ENCODE measurements around the gene TMEM150A. TPM values are rescaled to one million over a fixed set of nuclear protein-coding genes. Genes with fewer than 3 reads are reported as not detected.

TMEM150A gene
- polyA plus RNA-seq (2013): 13.9 TPM

- Histone ChIP-seq H3K27me3 (replicated peaks in 2 of 5; ENCODE audit: control insufficient read depth in 4 of 5, insufficient read depth in 5 of 5, low read length in 4 of 5) (no peaks in the 10 kb centered on the region), H3K9me3 (ENCODE audit: control extremely low read depth in 1 of 5, control insufficient read depth in 4 of 5, insufficient read depth in 2 of 5, low read depth in 1 of 5, low read length in 4 of 5) (no peaks in the 10 kb centered on the region), H3K4me1 (ENCODE audit: control extremely low read depth in 1 of 4, control insufficient read depth in 4 of 4, insufficient read depth in 4 of 4, low read length in 3 of 4) (peaks cover 5 to 30% (median 26%) of the 10 kb centered on the region in 4 experiments), H3K4me3 (ENCODE audit: control insufficient read depth in 1 of 7, extremely low read depth in 1 of 7, insufficient read depth in 4 of 7, low read depth in 2 of 7, low read length in 6 of 7) (peak within 1 kb of the TSS; percentile 56 to 96 (median 87)), H3K36me3 (ENCODE audit: control insufficient read depth in 4 of 4, insufficient read depth in 4 of 4, low read length in 3 of 4) (peaks cover 7 to 46% (median 31%) of the 10 kb centered on the region in 4 experiments), H3K27ac (ENCODE audit: insufficient read depth in 1 of 2, low read depth in 1 of 2, low read length in 2 of 2, poor library complexity in 1 of 2, severe bottlenecking in 2 of 2) (peak within 1 kb of the TSS in 1 of 2 experiments; percentile 40)
- DNase-seq: peak; percentile 85 to 93 (median 91)
- 0% methylated on average over 58 of the region's 73 CpGs for WGBS (ENCODE audit: insufficient coverage)
- ChIA-PET CTCF (interaction anchor here (0.9 to 2.6 kb wide), 7 partner anchors 8 to 183 kb away, joined by 3 to 10 read pairs (median 4); partner anchors contain the start of genes C2orf68, GGCX and VAMP8), POLR2A (interaction anchor here (0.7 to 2.5 kb wide), 4 partner anchors 9 to 64 kb away, joined by 3 to 7 read pairs (median 3); partner anchors contain the start of genes C2orf68, MAT2A and VAMP8)
Measured at GRCh38 chr2:85602476-85603234, at the start of gene TMEM150A. Gene TMEM150A (minus strand): TSS chr2:85602698. CDS start chr2:85601948, 750 bp downstream.

- Histone ChIP-seq H3K4me1 (ENCODE audit: control extremely low read depth in 1 of 4, control insufficient read depth in 4 of 4, insufficient read depth in 4 of 4, low read length in 3 of 4) (peaks cover 0 to 4% (median 0%) of the 10 kb centered on the region in 4 experiments), H3K4me3 (ENCODE audit: control insufficient read depth in 1 of 7, extremely low read depth in 1 of 7, insufficient read depth in 4 of 7, low read depth in 2 of 7, low read length in 6 of 7) (no peak overlapping the region), H3K36me3 (ENCODE audit: control insufficient read depth in 4 of 4, insufficient read depth in 4 of 4, low read length in 3 of 4) (peaks cover 24 to 58% (median 40%) of the 10 kb centered on the region in 4 experiments), H3K27ac (ENCODE audit: insufficient read depth in 1 of 2, low read depth in 1 of 2, low read length in 2 of 2, poor library complexity in 1 of 2, severe bottlenecking in 2 of 2) (no peak overlapping the region), H3K27me3 (replicated peaks in 2 of 5; ENCODE audit: control insufficient read depth in 4 of 5, insufficient read depth in 5 of 5, low read length in 4 of 5) (no peaks in the 10 kb centered on the region), H3K9me3 (ENCODE audit: control extremely low read depth in 1 of 5, control insufficient read depth in 4 of 5, insufficient read depth in 2 of 5, low read depth in 1 of 5, low read length in 4 of 5) (no peaks in the 10 kb centered on the region)
- DNase-seq: no peak
- CTCF ChIA-PET: interaction anchor here (1.0 to 3.2 kb wide), 3 partner anchors 10 to 15 kb away, joined by 3 to 17 read pairs (median 5); no protein-coding TSS in a partner anchor
- POLR2A ChIA-PET: no interaction called here
- 83% methylated on average over 2 of the region's 2 CpGs for WGBS (ENCODE audit: insufficient coverage)
Measured at GRCh38 chr2:85652056-85652455, 49.6 kb upstream of the TMEM150A start.

- ChIA-PET POLR2A (no interaction called here), CTCF (interaction anchor here (1.0 to 3.3 kb wide), 6 partner anchors 8 to 169 kb away, joined by 3 to 21 read pairs (median 7); no protein-coding TSS in a partner anchor)
- Histone ChIP-seq H3K4me3 (ENCODE audit: control insufficient read depth in 1 of 7, extremely low read depth in 1 of 7, insufficient read depth in 4 of 7, low read depth in 2 of 7, low read length in 6 of 7) (no peak overlapping the region), H3K27ac (ENCODE audit: insufficient read depth in 1 of 2, low read depth in 1 of 2, low read length in 2 of 2, poor library complexity in 1 of 2, severe bottlenecking in 2 of 2) (no peak overlapping the region), H3K36me3 (ENCODE audit: control insufficient read depth in 4 of 4, insufficient read depth in 4 of 4, low read length in 3 of 4) (peaks cover 28 to 65% (median 46%) of the 10 kb centered on the region in 4 experiments), H3K9me3 (ENCODE audit: control extremely low read depth in 1 of 5, control insufficient read depth in 4 of 5, insufficient read depth in 2 of 5, low read depth in 1 of 5, low read length in 4 of 5) (no peaks in the 10 kb centered on the region), H3K4me1 (ENCODE audit: control extremely low read depth in 1 of 4, control insufficient read depth in 4 of 4, insufficient read depth in 4 of 4, low read length in 3 of 4) (peaks cover 0 to 4% (median 0%) of the 10 kb centered on the region in 4 experiments), H3K27me3 (replicated peaks in 2 of 5; ENCODE audit: control insufficient read depth in 4 of 5, insufficient read depth in 5 of 5, low read length in 4 of 5) (no peaks in the 10 kb centered on the region)
- 93% methylated on average over 1 of the region's 3 CpGs for WGBS (ENCODE audit: insufficient coverage)
- no peak for DNase-seq
Measured at GRCh38 chr2:85651097-85651496, 48.6 kb upstream of the TMEM150A start.

GRCh38 chr2:85650456-85650855 is 48.0 kb upstream of the TMEM150A start:
- no peaks in the 10 kb centered on the region for H3K9me3 ChIP-seq (ENCODE audit: control extremely low read depth in 1 of 5, control insufficient read depth in 4 of 5, insufficient read depth in 2 of 5, low read depth in 1 of 5, low read length in 4 of 5)
- peaks cover 0 to 4% (median 0%) of the 10 kb centered on the region in 4 experiments for H3K4me1 ChIP-seq (ENCODE audit: control extremely low read depth in 1 of 4, control insufficient read depth in 4 of 4, insufficient read depth in 4 of 4, low read length in 3 of 4)
- no peak for DNase-seq
- H3K36me3 ChIP-seq (ENCODE audit: control insufficient read depth in 4 of 4, insufficient read depth in 4 of 4, low read length in 3 of 4): peaks cover 26 to 68% (median 49%) of the 10 kb centered on the region in 4 experiments
- no peak overlapping the region for H3K4me3 ChIP-seq (ENCODE audit: control insufficient read depth in 1 of 7, extremely low read depth in 1 of 7, insufficient read depth in 4 of 7, low read depth in 2 of 7, low read length in 6 of 7)
- H3K27me3 ChIP-seq (replicated peaks in 2 of 5; ENCODE audit: control insufficient read depth in 4 of 5, insufficient read depth in 5 of 5, low read length in 4 of 5): no peaks in the 10 kb centered on the region
- ChIA-PET CTCF (interaction anchor here (0.6 to 3.3 kb wide), 10 partner anchors 9 to 170 kb away, joined by 3 to 21 read pairs (median 4); no protein-coding TSS in a partner anchor), POLR2A (no interaction called here)
- H3K27ac ChIP-seq (ENCODE audit: insufficient read depth in 1 of 2, low read depth in 1 of 2, low read length in 2 of 2, poor library complexity in 1 of 2, severe bottlenecking in 2 of 2): no peak overlapping the region
- WGBS (ENCODE audit: insufficient coverage): 95% methylated on average over 4 of the region's 4 CpGs

GRCh38 chr2:85649201-85650190 is 47.0 kb upstream of the TMEM150A start:
- no peak for DNase-seq
- H3K27ac ChIP-seq (ENCODE audit: insufficient read depth in 1 of 2, low read depth in 1 of 2, low read length in 2 of 2, poor library complexity in 1 of 2, severe bottlenecking in 2 of 2): no peak overlapping the region
- H3K4me3 ChIP-seq (ENCODE audit: control insufficient read depth in 1 of 7, extremely low read depth in 1 of 7, insufficient read depth in 4 of 7, low read depth in 2 of 7, low read length in 6 of 7): no peak overlapping the region
- no peaks in the 10 kb centered on the region for H3K27me3 ChIP-seq (replicated peaks in 2 of 5; ENCODE audit: control insufficient read depth in 4 of 5, insufficient read depth in 5 of 5, low read length in 4 of 5)
- H3K4me1 ChIP-seq (ENCODE audit: control extremely low read depth in 1 of 4, control insufficient read depth in 4 of 4, insufficient read depth in 4 of 4, low read length in 3 of 4): peaks cover 0 to 4% (median 0%) of the 10 kb centered on the region in 4 experiments
- CTCF ChIA-PET: interaction anchor here (0.6 to 7.4 kb wide), 25 partner anchors 8 to 215 kb away, joined by 3 to 69 read pairs (median 5); partner anchors contain the start of gene GNLY
- no peaks in the 10 kb centered on the region for H3K9me3 ChIP-seq (ENCODE audit: control extremely low read depth in 1 of 5, control insufficient read depth in 4 of 5, insufficient read depth in 2 of 5, low read depth in 1 of 5, low read length in 4 of 5)
- 100% methylated on average over 5 of the region's 9 CpGs for whole genome bisulfite sequencing (ENCODE audit: insufficient coverage)
- peaks cover 29 to 76% (median 54%) of the 10 kb centered on the region in 4 experiments for H3K36me3 ChIP-seq (ENCODE audit: control insufficient read depth in 4 of 4, insufficient read depth in 4 of 4, low read length in 3 of 4)
- POLR2A ChIA-PET: no interaction called here

- Histone ChIP-seq H3K27me3 (replicated peaks in 2 of 5; ENCODE audit: control insufficient read depth in 4 of 5, insufficient read depth in 5 of 5, low read length in 4 of 5) (no peaks in the 10 kb centered on the region), H3K4me1 (ENCODE audit: control extremely low read depth in 1 of 4, control insufficient read depth in 4 of 4, insufficient read depth in 4 of 4, low read length in 3 of 4) (no peaks in the 10 kb centered on the region), H3K9me3 (ENCODE audit: control extremely low read depth in 1 of 5, control insufficient read depth in 4 of 5, insufficient read depth in 2 of 5, low read depth in 1 of 5, low read length in 4 of 5) (no peaks in the 10 kb centered on the region), H3K4me3 (ENCODE audit: control insufficient read depth in 1 of 7, extremely low read depth in 1 of 7, insufficient read depth in 4 of 7, low read depth in 2 of 7, low read length in 6 of 7) (no peak overlapping the region), H3K27ac (ENCODE audit: insufficient read depth in 1 of 2, low read depth in 1 of 2, low read length in 2 of 2, poor library complexity in 1 of 2, severe bottlenecking in 2 of 2) (no peak overlapping the region), H3K36me3 (ENCODE audit: control insufficient read depth in 4 of 4, insufficient read depth in 4 of 4, low read length in 3 of 4) (peaks cover 29 to 80% (median 58%) of the 10 kb centered on the region in 4 experiments)
- ChIA-PET POLR2A (no interaction called here), CTCF (interaction anchor here (0.9 to 7.4 kb wide), 21 partner anchors 8 to 216 kb away, joined by 3 to 69 read pairs (median 5); partner anchors contain the start of gene GNLY)
- 64% methylated on average over 2 of the region's 2 CpGs for WGBS (ENCODE audit: insufficient coverage)
- peak; percentile 34 to 61 (median 57) for DNase-seq
Measured at GRCh38 chr2:85648619-85649018, 46.1 kb upstream of the TMEM150A start.
